SIG-M5 treated with dmso at 0.1 percent for 504 hours (cell line): Measurements from ENCODE around the gene BCL2A1.
"Not testable (repeated sequence)": the region's sequence is repeated elsewhere in the genome, so short reads cannot be mapped to it uniquely, and the experiment has no call there.

Experiments used
- DNase-seq: peaks from one replicate; lab custom pipeline; 2025; ENCODE audit not compliant: unreplicated experiment; lab: John Stamatoyannopoulos, UW

The BCL2A1 gene

GRCh38 chr15:79989682-79990081 lies 18.7 kb upstream of the BCL2A1 start:
- peak; percentile 79 for DNase-seq

DNA sequence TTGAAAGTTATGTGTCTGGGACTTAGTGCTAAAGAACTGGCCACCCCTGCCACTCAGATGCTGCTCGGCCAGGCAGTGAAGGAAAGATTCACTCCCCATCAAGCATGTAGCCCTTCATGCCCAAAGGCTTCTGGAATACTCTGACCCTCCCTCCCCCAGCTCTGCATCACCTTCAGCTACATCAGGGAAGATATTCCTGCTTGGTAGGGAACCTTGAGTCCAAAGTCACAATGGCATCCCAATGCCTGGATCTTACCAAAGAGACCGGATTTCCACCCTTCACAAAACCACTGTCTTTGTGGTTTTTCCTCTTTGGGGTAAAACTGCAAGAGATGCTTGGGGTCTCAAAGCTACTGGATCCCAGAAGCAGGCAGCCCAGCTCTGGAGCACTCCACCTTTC lies 18.2 kb upstream of the BCL2A1 start:
- DNase-seq, result no peak

DNA sequence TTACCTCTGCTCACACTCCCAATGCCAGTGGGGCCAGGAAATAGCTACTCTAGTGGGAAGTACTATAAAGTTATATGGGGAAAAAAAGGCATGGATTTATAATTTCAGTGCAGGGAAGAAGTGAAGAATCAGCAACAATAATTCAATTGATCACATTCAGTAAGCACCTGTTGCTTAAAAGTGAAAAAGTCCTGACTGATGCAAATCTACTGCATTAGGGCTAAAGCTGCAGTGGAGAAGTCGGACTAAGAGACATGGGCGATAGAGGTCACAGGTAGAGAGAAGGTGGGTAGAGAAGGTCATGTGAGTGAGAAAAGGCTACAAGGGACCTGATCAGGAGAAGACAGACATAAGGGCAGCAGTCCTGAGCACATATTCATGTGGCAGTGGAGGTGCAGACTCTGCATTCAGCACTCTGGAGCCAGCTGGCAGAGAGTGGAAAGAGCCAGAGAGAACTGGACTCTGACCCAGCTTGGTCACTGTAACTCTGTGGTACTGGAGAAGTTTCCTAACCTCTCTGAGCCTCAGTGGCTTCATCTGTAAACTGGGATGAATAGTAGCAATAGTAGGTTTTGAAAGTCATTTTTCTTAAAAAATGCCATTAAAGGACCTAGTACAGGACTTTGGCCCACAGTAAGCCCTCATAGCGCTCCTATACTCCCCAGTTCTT lies 17.6 kb upstream of the BCL2A1 start:
- DNase-seq, result no peak

DNA sequence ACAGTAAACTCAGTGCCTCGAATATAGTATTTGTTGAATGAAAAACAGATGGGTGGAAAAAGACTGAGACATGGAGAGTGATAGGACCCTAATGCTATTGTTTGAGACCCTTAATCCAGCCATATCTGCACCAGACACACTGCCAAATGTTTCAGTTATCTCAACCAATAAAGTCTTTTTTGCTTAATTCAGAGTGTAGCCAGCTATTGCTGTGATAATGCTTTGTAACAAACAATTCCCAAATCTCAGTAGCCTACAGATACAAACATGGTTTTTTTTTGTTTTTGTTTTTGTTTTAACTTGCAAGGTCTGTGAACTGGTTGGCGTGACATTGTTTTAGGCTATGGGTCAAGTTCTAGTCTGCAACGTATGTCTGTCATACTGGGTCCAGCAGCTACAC lies 17.0 kb upstream of the BCL2A1 start:
- DNase-seq, result no peak

DNA sequence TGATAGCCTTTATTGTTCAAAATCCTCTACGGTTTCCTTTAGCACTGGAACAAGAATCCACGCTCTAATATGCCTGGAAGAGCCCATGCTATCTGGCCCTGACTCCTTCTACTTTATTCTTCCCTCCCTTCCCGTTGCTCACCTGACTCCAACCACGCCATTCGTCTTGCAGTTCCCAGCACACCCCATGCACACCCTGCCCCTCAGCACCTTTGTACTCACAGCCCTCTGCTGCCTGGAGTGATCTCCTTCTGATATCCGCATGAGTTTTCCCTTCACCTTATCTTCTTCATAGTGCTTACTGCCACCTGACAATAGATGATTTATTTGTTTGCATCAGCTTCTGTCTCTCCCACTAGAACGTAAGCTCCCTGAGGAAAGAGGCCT lies 16.6 kb upstream of the BCL2A1 start:
- no peak for DNase-seq

- peak; percentile 71 for DNase-seq
Observed at GRCh38 chr15:79981831-79982455, 10.9 kb upstream of the BCL2A1 start.

DNA sequence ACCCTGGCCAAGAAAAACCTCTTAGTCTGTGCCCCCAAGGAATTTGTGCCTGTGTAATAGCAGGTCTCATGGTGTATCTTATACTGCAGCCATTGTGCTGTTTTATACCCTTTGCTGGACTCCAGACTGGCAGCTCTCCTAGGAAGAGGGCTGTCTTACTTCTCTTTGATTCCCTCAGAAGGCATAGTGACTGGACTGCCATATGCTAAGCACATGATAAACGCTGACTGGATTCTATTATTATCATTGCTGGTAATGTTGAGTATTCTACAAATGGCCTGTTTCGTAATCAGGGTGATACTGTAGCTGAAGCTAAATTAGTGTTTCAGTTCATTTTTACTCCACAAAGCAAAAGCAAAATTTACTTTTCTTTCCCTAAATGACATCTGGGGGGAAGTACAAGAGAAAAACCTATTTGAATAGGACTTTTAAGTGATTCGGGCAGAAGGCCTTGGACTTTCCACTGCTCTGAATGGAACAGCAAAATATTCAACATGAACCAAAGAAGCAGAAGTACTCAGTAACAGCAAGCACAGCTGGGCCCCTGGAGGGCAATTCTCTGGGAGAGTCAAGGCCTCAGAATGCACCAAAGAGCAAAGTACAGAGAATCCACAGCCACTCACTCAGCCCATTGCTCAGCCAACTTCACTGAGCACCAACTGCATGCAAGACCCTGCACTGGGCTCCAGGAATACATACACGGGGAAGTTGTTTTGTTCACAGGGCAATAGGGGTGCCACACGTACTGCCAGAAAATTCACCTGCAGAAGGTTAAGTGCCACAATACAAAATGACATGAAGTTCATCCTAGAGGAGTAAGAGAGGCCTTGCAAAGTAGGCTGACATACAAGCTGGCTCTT lies 7.9 kb upstream of the BCL2A1 start:
- peak; percentile 96 for DNase-seq

DNA sequence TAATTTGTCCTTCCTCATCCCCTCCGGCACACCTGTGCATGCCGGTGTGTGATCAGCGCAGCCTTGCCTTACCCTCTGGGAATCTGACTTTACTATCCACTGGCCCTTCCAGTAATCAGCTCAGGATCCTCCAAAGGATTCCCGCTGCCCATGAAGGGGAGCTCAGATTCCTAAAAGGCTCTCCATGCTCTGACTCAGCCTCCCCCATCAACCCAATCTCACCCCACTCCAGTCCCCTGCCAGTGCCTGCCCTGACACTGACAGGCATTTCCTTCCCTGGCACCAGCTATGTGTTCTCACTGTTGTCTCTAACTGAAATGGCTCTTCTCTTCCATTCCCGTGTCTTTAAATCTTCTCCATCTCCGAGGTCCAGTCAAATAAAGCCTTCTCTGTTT lies 7.3 kb upstream of the BCL2A1 start:
- no peak for DNase-seq

DNA sequence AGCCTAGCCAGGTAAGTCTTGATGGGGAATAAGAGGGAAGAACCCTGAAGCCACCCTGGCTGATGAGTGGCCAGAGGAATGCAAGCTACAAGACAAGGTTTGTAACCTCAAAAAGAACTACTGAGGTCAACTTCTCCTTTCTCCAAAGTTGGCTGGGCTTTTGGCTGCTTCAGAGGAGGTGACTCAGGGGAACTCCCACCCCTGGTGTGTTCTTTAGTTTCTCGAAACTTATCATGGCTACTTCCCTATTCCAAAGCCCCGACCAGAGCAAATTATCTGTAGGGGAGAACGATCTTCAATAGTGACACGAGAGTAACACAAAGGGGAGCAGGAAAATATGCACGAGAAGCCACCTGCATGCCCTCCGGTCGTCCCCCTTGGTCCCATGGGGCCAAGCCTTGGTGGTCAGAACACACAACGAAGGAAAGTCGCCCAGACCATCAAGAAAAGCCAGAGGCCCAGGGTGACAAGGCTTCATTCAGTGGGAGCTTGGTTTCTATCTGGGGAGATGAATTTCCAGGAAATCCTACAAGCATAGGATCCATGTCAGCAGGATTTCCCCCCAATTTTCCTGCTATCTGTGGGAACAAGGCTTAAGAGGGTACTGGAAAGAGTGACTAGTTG lies 6.5 kb upstream of the BCL2A1 start:
- DNase-seq, result peak; percentile 94

- no peak for DNase-seq
Observed at GRCh38 chr15:79973456-79974195, 2.6 kb upstream of the BCL2A1 start.

GRCh38 chr15:79972863-79973262 lies 1.9 kb upstream of the BCL2A1 start:
- no peak for DNase-seq

- DNase-seq, result no peak
Observed at GRCh38 chr15:79970181-79970580, 815 bp downstream of the BCL2A1 start.

DNA sequence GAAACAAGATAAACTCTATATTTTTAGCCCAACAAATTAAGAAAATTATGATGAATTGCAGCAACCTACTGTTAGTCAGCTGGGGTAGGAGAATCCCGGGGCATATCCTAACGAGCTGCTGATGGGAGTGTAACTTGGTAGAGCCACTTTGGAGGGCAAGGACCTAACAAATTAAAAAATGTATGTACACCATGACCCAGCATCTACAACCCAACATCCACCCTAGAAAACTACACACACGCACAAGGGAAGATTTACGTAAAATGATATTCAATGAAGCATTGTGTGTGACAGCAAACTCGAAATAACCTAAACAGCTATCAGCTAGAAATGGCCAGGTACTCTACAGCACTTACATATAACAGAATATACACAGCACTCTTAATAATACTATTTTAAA lies 1.9 kb downstream of the BCL2A1 start:
- DNase-seq, result no peak

GRCh38 chr15:79967298-79968182 lies 3.5 kb downstream of the BCL2A1 start:
- DNase-seq, result no peak

DNA sequence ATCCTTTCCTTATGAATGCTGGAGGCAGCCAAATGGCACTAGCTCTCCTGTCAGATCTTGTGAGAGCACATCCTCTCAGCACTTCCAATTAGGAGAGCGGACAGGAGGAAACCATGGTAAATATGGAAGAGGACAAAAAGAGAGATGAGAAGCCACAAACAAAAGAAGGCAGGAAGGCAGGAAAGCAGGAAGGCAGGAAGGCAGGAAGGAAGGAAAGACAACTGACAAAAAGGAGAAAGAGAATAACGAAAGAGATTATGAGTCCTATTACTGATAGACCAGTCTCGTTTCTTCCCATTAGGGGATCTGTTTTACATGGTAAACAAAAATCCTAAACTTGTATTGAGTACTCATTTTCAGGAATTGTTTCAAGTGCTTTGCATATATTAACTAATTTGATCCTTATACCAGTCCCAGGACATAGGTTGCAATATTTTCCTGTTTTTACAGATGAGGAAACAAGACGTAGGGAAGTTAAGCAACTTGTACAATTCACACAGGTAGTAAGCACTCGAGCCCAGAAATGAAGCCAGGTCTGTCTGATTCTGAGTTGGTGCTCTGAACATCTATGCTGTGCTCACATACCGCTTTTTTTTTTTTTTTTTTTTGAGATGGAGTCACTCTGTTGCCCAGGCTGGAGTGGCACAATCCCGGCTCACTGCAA lies 4.2 kb downstream of the BCL2A1 start:
- no peak for DNase-seq

GRCh38 chr15:79965846-79966630 lies 5.0 kb downstream of the BCL2A1 start:
- DNase-seq, result no peak

GRCh38 chr15:79964232-79964805 lies 6.7 kb downstream of the BCL2A1 start:
- no peak for DNase-seq

GRCh38 chr15:79962921-79963320 lies 8.1 kb downstream of the BCL2A1 start:
- not testable (repeated sequence) for DNase-seq
